HG03159 (cell line): Measurements from ENCODE around the gene GJA3.
"Not testable (repeated sequence)": the region's sequence is repeated elsewhere in the genome, so short reads cannot be mapped to it uniquely, and the experiment has no call there.

Source experiments
- ATAC-seq: cut with Tn5 transposase; IDR thresholded peaks from one replicate; pipeline ENCODE4 v1.9.1; 2021; ENCODE audit warnings: mild to moderate bottlenecking, moderate library complexity; ENCODE audit not compliant: unreplicated experiment

The GJA3 gene

GRCh38 chr13:20182231-20182846, 21.5 kb upstream of the GJA3 start:
- peak; percentile 65 for ATAC-seq

- no peak for ATAC-seq
These were observed 20.3 kb upstream of the GJA3 start for GRCh38 chr13:20181188-20181587.

- no peak for ATAC-seq
These were observed 17.3 kb upstream of the GJA3 start for GRCh38 chr13:20178156-20178555.

GRCh38 chr13:20177049-20177831, 16.4 kb upstream of the GJA3 start:
- no peak for ATAC-seq

GRCh38 chr13:20175907-20176652, 15.2 kb upstream of the GJA3 start:
- no peak for ATAC-seq

GRCh38 chr13:20175406-20175794, 14.5 kb upstream of the GJA3 start:
- ATAC-seq: no peak

GRCh38 chr13:20174656-20175405, 14.0 kb upstream of the GJA3 start:
- ATAC-seq: peak; percentile 95

GRCh38 chr13:20173116-20173746, 12.4 kb upstream of the GJA3 start:
- no peak for ATAC-seq

- no peak for ATAC-seq
These were observed 10.5 kb upstream of the GJA3 start for GRCh38 chr13:20171364-20171763.

- no peak for ATAC-seq
These were observed 10.1 kb upstream of the GJA3 start for GRCh38 chr13:20170921-20171320.

GRCh38 chr13:20168396-20168795, 7.5 kb upstream of the GJA3 start:
- no peak for ATAC-seq

- ATAC-seq: no peak
These were observed 4.8 kb upstream of the GJA3 start for GRCh38 chr13:20165417-20166257.

- ATAC-seq: no peak
These were observed 1.1 kb upstream of the GJA3 start for GRCh38 chr13:20161951-20162300.

GRCh38 chr13:20161275-20161950, 561 bp upstream of the GJA3 start:
- peak; percentile 48 for ATAC-seq

GRCh38 chr13:20159646-20160305, 1.1 kb downstream of the GJA3 start:
- ATAC-seq: no peak

GRCh38 chr13:20157151-20157796, 3.6 kb downstream of the GJA3 start:
- ATAC-seq: no peak

GRCh38 chr13:20156702-20157101, 4.2 kb downstream of the GJA3 start:
- no peak for ATAC-seq

GRCh38 chr13:20153290-20153689, 7.6 kb downstream of the GJA3 start:
- ATAC-seq: not testable (repeated sequence)
